GM21447 (cell line): ENCODE results near the gene TMEM87B.

Experiments
- ATAC-seq: cut with Tn5 transposase; IDR thresholded peaks from one replicate; pipeline ENCODE4 v1.9.1; 2021; ENCODE audit not compliant: unreplicated experiment

TMEM87B gene

DNA sequence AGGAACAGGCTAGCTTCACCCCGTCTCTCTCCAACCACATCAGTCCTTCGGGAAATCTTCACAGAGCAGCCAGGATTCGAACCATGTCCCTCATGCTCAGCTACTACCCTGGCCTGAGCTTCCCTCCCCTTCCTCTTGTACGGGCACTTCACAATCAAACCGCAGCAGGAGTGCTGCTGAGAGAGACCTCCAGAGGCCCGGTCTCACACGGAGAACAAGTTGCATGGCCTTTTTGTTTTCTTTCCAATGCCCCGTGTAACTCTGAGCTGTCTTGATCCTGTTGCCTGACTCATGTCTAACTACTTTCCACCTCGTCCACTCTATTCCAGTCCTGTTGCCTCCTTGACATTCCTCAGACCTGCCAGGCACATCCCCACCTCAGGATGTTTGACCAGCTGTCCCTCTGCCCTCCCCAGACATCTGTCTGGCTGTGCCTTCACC lies 108.5 kb downstream of the TMEM87B start:
- no peak for ATAC-seq

DNA sequence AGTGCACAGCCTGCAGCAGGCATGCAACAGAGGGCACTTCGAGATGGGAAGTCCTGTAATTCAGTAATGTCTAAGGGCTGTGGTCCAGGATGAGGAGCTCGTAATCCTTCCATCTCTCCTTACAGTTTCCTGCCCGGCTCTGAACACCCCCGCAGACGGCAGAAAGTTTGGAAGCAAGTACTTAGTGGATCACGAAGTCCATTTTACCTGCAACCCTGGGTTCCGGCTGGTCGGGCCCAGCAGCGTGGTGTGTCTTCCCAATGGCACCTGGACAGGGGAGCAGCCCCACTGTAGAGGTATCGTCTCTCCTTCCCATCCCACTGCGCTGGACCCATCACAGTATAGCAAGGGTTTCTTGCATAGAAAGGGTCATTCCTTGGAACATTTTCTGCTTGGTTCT lies 109.8 kb downstream of the TMEM87B start:
- ATAC-seq: no peak

DNA sequence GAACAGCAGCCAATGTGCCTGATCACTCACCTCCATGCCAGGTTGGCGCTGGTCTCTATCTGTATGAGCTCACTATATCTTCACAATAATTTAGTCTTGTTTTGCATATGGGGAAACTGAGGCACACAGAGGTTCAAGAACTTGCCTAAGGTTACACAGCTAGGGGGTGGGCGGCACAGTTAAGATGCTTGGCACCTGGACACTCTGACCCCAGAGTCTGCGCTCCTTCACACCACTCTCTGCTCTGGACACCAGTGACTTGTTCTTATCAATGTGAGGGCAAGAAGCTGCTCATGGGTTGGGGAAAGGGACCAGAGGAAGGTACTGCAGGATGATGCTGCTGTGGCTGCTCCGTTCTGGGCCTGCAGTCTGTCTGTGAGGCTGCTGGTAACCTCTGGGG lies 110.2 kb downstream of the TMEM87B start:
- ATAC-seq: no peak

DNA sequence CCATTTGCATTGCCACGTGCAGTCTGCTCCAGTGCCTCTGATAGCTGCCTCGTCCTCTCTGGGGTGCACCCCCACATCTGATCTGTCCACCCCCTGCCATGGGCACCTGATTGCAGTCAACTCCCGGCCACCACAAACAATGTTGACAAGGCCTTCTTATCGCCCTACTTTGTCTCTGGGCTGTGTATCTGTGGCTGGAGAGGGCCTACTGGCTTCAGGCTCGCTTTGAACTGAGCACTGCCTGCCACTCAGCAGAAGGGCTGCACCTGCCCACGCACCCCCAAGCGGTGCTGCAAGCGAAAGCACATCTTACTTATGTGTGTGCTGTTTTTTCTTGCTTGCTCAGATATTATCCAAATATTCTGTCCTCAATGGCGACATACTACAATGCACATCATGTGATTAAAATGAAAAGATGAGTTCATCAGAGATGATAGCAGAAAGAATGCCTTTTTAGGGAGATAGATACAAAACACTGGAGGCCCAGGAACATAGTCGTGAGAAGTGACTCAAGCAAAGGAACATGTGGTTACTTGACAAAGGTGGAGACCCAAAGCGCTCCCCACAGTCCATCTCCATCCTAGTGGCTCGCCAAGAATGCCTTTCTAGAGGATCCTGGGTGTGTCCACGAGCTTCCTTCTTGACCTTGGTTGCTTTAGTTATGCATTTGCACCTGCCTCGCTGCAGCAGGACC lies 111.9 kb downstream of the TMEM87B start:
- no peak for ATAC-seq

DNA sequence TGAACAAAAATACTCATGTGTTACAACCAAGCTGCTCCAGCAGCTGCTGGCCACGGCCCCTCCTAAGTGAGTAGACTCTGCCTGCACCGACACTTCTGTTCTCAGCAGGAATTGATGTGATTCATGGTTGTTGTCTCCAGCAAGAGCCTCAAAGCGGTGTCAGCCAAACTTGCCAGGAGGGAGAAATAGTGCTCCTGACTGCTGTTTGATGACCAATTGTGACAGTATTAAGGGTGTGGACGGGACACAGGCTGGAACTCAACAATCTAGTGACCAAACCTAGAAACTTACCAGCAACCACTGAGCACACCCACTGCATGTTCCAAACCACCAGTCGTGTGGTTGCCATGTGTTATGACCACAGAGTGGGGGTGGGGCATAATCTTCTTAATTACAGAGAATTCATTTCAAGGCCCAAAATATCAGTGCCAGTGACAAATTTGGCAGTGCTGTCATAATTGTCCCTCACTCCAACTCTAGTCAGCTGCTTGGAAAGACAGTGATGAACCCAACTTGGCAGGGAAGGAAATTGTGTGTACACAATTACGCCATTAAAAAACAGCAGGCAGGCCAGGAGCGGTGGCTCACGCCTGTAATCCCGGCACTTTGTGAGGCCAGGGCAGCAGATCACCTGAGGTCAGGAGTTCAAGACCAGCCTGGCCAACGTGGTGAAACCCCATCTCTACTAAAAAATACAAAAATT lies 113.5 kb downstream of the TMEM87B start:
- ATAC-seq: no peak
